WTC11 (cell line): ENCODE measurements around the gene NMT2. TPM values are rescaled to one million over a fixed set of nuclear protein-coding genes. Genes with fewer than 3 reads are reported as not detected.

Experiments used
- ATAC-seq: fragments of 200-7000 bp; cut with Tn5 transposase; 2 replicates; pipeline ENCODE4 v1.10.0; 2021; ENCODE audit warnings: mild to moderate bottlenecking, moderate library complexity
- CTCF ChIA-PET: fragments of 300-600 bp; sonication (Branson Sonifier 250); formaldehyde crosslinking; loops from one replicate; lab custom pipeline; 2021; ENCODE audit warnings: antibody characterized with exemption; lab: Charles Lee
- POLR2A ChIA-PET: fragments of 350-600 bp; sonication (Branson Sonifier 250); formaldehyde crosslinking; loops from one replicate; lab custom pipeline; 2021; ENCODE audit warnings: antibody characterized with exemption; lab: Charles Lee
- DNase-seq: peaks from one replicate; pipeline ENCODE4 v3.0.0; 2021; ENCODE audit warnings: low spot score
- H3K27ac Mint-ChIP-seq: 2 replicates; pipeline ENCODE4 v1.8.0; 2021; ENCODE audit warnings: mixed read lengths
- H3K27me3 Mint-ChIP-seq: 2 replicates; pipeline ENCODE4 v1.8.0; 2021; ENCODE audit warnings: low read depth, mild to moderate bottlenecking, moderate library complexity, mixed read lengths
- H3K36me3 Mint-ChIP-seq: 2 replicates; pipeline ENCODE4 v1.8.0; 2021; ENCODE audit warnings: mixed read lengths
- H3K4me1 Mint-ChIP-seq: 2 replicates; pipeline ENCODE4 v1.8.0; 2022; ENCODE audit warnings: mixed read lengths
- H3K4me3 Mint-ChIP-seq: 2 replicates; pipeline ENCODE4 v1.8.0; 2021; ENCODE audit warnings: mild to moderate bottlenecking, moderate library complexity, mixed read lengths
- H3K9me3 Mint-ChIP-seq: 2 replicates; pipeline ENCODE4 v1.8.0; 2021; ENCODE audit warnings: mixed read lengths
- OVOL2 ChIP-seq: fragments of 250-450 bp; sonication (Bioruptor Pico); IDR thresholded peaks from 2 replicates; pipeline ENCODE4 v1.9.0; 2021; ENCODE audit warnings: mild to moderate bottlenecking, borderline replicate concordance
- SOX15 ChIP-seq: fragments of 250-450 bp; sonication (Bioruptor Pico); IDR thresholded peaks from 2 replicates; pipeline ENCODE4 v1.9.0; 2021; ENCODE audit warnings: mild to moderate bottlenecking
- ZNF121 ChIP-seq: sonication (generic); formaldehyde crosslinking; IDR thresholded peaks from 2 replicates; pipeline ENCODE4 v1.8.0; 2023; ENCODE audit warnings: missing genetic modification reagents
- total RNA-seq: library from RNA; stranded (reverse); gene quantifications from 3 replicates; pipeline ENCODE4 v1.2.3, GENCODE V29; 2021
- TF ChIP-seq, protein P1 (sequence below): fragments of 200-600 bp; IDR thresholded peaks from 2 replicates; pipeline ENCODE4 v1.8.0; 2022; ENCODE audit warnings: antibody characterized with exemption
- TF ChIP-seq, protein P2 (sequence below): sonication (generic); formaldehyde crosslinking; IDR thresholded peaks from 2 replicates; pipeline ENCODE4 v1.8.1; 2022; ENCODE audit warnings: missing genetic modification reagents, borderline replicate concordance
- TF ChIP-seq, protein P3 (sequence below): sonication (generic); formaldehyde crosslinking; conservative IDR thresholded peaks from 2 replicates; pipeline ENCODE4 v1.8.1; 2023; ENCODE audit warnings: mild to moderate bottlenecking, low read depth, missing genetic modification reagents, moderate library complexity
- TF ChIP-seq, protein P4 (sequence below): sonication (generic); formaldehyde crosslinking; IDR thresholded peaks from 2 replicates; pipeline ENCODE4 v1.8.0; 2023; ENCODE audit warnings: missing genetic modification reagents, mild to moderate bottlenecking, borderline replicate concordance
- TF ChIP-seq, protein P5 (sequence below): fragments of 250-450 bp; sonication (Bioruptor Pico); IDR thresholded peaks from 2 replicates; pipeline ENCODE4 v1.9.0; 2021; ENCODE audit warnings: mild to moderate bottlenecking

The NMT2 gene
- total RNA-seq, 1 experiment from 2014 or later: 11.7 TPM

DNA sequence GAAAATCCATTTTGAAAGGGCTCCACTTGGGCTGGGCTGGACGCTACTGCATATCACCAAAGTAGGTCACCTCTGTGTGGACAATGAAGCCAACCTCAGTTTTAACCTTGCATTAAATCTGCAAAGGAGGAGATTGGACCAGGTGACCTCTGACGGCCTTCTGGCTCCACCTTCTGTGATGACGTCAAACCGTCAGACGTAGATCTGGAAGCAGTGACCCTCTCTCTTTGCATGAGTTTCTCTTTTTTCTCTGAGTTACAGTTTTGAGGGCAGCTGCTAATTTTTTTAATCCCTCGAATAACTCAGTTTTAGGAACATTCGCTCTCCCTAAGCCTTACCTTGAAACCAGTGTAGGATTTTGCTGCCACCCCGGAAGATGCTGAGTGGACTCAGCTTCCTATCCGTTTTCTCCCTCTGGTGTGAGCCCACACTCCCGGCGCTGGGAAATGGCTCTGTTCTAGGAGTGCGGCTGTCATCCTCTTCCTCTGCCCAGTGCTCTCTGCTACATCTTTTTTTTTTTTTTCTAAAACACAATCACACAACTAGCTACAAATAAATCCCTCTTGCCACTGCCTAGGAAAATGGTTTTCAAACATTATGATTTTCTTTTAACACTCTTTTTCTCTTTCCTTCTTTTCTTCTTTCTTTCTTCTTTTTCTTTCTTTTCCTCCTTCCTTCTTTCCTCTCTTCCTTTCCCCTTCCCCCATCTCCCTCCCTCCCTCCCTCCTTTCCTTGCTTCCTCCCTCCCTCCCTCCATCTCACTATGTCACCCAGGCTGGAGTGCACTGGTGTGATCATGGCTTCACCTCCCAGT is 27.7 kb upstream of the NMT2 start:
- no peaks in the 10 kb centered on the region for H3K36me3 Mint-ChIP-seq
- DNase-seq: no peak
- ATAC-seq: peak; percentile 77
- peaks cover 12% of the 10 kb centered on the region for H3K4me1 Mint-ChIP-seq
- no peaks in the 10 kb centered on the region for H3K27me3 Mint-ChIP-seq
- CTCF ChIA-PET: interaction anchor here (0.7 kb wide), 1 partner anchor 49 kb away, joined by 3 read pairs; no protein-coding TSS in a partner anchor
- H3K9me3 Mint-ChIP-seq: no peaks in the 10 kb centered on the region
- H3K27ac Mint-ChIP-seq: peak overlapping the region; percentile 7; the same call in 1 of the 2 replicates
- peak overlapping the region; percentile 30 for H3K4me3 Mint-ChIP-seq
- TF ChIP-seq, protein P1, sequence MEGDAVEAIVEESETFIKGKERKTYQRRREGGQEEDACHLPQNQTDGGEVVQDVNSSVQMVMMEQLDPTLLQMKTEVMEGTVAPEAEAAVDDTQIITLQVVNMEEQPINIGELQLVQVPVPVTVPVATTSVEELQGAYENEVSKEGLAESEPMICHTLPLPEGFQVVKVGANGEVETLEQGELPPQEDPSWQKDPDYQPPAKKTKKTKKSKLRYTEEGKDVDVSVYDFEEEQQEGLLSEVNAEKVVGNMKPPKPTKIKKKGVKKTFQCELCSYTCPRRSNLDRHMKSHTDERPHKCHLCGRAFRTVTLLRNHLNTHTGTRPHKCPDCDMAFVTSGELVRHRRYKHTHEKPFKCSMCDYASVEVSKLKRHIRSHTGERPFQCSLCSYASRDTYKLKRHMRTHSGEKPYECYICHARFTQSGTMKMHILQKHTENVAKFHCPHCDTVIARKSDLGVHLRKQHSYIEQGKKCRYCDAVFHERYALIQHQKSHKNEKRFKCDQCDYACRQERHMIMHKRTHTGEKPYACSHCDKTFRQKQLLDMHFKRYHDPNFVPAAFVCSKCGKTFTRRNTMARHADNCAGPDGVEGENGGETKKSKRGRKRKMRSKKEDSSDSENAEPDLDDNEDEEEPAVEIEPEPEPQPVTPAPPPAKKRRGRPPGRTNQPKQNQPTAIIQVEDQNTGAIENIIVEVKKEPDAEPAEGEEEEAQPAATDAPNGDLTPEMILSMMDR: no peak
- TF ChIP-seq, protein P2, sequence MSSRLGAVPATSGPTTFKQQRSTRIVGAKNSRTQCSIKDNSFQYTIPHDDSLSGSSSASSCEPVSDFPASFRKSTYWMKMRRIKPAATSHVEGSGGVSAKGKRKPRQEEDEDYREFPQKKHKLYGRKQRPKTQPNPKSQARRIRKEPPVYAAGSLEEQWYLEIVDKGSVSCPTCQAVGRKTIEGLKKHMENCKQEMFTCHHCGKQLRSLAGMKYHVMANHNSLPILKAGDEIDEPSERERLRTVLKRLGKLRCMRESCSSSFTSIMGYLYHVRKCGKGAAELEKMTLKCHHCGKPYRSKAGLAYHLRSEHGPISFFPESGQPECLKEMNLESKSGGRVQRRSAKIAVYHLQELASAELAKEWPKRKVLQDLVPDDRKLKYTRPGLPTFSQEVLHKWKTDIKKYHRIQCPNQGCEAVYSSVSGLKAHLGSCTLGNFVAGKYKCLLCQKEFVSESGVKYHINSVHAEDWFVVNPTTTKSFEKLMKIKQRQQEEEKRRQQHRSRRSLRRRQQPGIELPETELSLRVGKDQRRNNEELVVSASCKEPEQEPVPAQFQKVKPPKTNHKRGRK (CRISPR knock-in tag): 0 out of 2 replicates have a peak, but pooled peaks have one; percentile 29
- TF ChIP-seq, protein P3, sequence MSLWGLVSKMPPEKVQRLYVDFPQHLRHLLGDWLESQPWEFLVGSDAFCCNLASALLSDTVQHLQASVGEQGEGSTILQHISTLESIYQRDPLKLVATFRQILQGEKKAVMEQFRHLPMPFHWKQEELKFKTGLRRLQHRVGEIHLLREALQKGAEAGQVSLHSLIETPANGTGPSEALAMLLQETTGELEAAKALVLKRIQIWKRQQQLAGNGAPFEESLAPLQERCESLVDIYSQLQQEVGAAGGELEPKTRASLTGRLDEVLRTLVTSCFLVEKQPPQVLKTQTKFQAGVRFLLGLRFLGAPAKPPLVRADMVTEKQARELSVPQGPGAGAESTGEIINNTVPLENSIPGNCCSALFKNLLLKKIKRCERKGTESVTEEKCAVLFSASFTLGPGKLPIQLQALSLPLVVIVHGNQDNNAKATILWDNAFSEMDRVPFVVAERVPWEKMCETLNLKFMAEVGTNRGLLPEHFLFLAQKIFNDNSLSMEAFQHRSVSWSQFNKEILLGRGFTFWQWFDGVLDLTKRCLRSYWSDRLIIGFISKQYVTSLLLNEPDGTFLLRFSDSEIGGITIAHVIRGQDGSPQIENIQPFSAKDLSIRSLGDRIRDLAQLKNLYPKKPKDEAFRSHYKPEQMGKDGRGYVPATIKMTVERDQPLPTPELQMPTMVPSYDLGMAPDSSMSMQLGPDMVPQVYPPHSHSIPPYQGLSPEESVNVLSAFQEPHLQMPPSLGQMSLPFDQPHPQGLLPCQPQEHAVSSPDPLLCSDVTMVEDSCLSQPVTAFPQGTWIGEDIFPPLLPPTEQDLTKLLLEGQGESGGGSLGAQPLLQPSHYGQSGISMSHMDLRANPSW (CRISPR knock-in tag): no peak
- TF ChIP-seq, protein P4, sequence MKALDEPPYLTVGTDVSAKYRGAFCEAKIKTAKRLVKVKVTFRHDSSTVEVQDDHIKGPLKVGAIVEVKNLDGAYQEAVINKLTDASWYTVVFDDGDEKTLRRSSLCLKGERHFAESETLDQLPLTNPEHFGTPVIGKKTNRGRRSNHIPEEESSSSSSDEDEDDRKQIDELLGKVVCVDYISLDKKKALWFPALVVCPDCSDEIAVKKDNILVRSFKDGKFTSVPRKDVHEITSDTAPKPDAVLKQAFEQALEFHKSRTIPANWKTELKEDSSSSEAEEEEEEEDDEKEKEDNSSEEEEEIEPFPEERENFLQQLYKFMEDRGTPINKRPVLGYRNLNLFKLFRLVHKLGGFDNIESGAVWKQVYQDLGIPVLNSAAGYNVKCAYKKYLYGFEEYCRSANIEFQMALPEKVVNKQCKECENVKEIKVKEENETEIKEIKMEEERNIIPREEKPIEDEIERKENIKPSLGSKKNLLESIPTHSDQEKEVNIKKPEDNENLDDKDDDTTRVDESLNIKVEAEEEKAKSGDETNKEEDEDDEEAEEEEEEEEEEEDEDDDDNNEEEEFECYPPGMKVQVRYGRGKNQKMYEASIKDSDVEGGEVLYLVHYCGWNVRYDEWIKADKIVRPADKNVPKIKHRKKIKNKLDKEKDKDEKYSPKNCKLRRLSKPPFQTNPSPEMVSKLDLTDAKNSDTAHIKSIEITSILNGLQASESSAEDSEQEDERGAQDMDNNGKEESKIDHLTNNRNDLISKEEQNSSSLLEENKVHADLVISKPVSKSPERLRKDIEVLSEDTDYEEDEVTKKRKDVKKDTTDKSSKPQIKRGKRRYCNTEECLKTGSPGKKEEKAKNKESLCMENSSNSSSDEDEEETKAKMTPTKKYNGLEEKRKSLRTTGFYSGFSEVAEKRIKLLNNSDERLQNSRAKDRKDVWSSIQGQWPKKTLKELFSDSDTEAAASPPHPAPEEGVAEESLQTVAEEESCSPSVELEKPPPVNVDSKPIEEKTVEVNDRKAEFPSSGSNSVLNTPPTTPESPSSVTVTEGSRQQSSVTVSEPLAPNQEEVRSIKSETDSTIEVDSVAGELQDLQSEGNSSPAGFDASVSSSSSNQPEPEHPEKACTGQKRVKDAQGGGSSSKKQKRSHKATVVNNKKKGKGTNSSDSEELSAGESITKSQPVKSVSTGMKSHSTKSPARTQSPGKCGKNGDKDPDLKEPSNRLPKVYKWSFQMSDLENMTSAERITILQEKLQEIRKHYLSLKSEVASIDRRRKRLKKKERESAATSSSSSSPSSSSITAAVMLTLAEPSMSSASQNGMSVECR (CRISPR knock-in tag): no peak
- no peak for TF ChIP-seq OVOL2 (CRISPR knock-in tag)
- TF ChIP-seq, protein P5, sequence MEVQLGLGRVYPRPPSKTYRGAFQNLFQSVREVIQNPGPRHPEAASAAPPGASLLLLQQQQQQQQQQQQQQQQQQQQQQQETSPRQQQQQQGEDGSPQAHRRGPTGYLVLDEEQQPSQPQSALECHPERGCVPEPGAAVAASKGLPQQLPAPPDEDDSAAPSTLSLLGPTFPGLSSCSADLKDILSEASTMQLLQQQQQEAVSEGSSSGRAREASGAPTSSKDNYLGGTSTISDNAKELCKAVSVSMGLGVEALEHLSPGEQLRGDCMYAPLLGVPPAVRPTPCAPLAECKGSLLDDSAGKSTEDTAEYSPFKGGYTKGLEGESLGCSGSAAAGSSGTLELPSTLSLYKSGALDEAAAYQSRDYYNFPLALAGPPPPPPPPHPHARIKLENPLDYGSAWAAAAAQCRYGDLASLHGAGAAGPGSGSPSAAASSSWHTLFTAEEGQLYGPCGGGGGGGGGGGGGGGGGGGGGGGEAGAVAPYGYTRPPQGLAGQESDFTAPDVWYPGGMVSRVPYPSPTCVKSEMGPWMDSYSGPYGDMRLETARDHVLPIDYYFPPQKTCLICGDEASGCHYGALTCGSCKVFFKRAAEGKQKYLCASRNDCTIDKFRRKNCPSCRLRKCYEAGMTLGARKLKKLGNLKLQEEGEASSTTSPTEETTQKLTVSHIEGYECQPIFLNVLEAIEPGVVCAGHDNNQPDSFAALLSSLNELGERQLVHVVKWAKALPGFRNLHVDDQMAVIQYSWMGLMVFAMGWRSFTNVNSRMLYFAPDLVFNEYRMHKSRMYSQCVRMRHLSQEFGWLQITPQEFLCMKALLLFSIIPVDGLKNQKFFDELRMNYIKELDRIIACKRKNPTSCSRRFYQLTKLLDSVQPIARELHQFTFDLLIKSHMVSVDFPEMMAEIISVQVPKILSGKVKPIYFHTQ: no peak
- POLR2A ChIA-PET: no interaction called here

DNA sequence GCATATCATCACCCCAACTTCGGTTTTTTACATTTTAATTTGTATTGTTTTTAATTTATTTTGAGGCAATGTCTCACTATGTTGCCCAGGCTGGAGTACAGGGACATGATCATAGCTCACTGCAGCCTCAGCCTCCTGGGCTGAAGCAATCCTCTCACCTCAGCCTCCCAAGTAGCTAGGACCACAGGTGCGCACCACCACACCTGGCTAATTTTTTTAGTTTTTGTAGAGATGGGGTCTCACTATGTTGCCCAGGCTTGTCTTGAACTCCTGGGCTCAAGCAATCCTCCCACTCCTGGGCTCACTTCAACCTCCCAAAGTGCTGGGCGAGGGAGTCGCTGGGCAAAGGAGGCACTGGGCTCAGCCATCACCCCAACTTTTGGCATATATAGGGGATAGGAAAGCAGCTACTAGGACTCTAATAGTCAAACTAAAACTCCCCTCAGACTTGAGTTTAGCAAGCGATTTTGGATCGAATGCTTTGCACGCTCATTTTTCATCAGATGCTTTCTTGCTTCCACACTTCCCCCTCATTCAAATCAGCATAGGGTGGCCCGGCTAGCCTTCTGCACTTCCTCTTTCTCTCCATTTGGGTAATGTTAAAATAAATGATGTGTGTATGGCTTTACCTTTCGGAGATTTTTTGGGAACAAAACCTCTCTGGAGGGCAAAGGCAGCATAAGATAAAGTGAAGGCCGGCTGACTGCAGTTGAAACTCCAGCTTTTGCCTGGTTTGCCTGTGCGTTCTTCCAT is 20.8 kb upstream of the NMT2 start:
- Mint-ChIP-seq H3K4me1 (no peaks in the 10 kb centered on the region), H3K27me3 (no peaks in the 10 kb centered on the region)

More for the DNA sequence above, 20.8 kb upstream of the NMT2 start:
- no peak for ATAC-seq
- CTCF ChIA-PET: interaction anchor here (0.6 to 1.9 kb wide), 2 partner anchors 9 to 112 kb away, joined by 3 to 5 read pairs; no protein-coding TSS in a partner anchor
- no peak overlapping the region for H3K27ac Mint-ChIP-seq
- POLR2A ChIA-PET: no interaction called here
- TF ChIP-seq ZNF121 (CRISPR knock-in tag) (peak; percentile 28; the same call in 1 of the 2 replicates), SOX15 (CRISPR knock-in tag) (no peak)
- H3K36me3 Mint-ChIP-seq: no peaks in the 10 kb centered on the region
- no peak for DNase-seq
- H3K9me3 Mint-ChIP-seq: no peaks in the 10 kb centered on the region
- H3K4me3 Mint-ChIP-seq: no peak overlapping the region
